SK-N-SH (cell line): ENCODE results near the gene ATP8A1.

Experiments
- GATA2 ChIP-seq: sonication (generic); formaldehyde crosslinking; IDR thresholded peaks from 2 replicates; pipeline ENCODE4 v1.5.0; 2020; ENCODE audit warnings: mild to moderate bottlenecking, missing genetic modification reagents
- MEF2A ChIP-seq: IDR thresholded peaks from 2 replicates; pipeline ENCODE4 v1.4.0; 2012; ENCODE audit warnings: low read depth, borderline replicate concordance
- NRF1 ChIP-seq: IDR thresholded peaks from 2 replicates; pipeline ENCODE4 v1.6.1; 2012; ENCODE audit warnings: low read depth, mild to moderate bottlenecking, low read length
- RCOR1 ChIP-seq: fragments of 150-350 bp; IDR thresholded peaks from 2 replicates; pipeline ENCODE4 v1.6.1; 2017; ENCODE audit warnings: antibody characterized with exemption, low read length
- SMC3 ChIP-seq: IDR thresholded peaks from 2 replicates; pipeline ENCODE4 v1.6.1; 2012; ENCODE audit warnings: low read depth, low read length, improper control_type of control experiment
- TF ChIP-seq, protein P1 (sequence below): IDR thresholded peaks from 2 replicates; pipeline ENCODE4 v1.6.1; 2012; ENCODE audit warnings: mild to moderate bottlenecking, low read depth, low read length, moderate library complexity
- TF ChIP-seq, protein P2 (sequence below): IDR thresholded peaks from 2 replicates; pipeline ENCODE4 v1.4.0; 2012; ENCODE audit warnings: low read depth
- TF ChIP-seq, protein P3 (sequence below): IDR thresholded peaks from 2 replicates; pipeline ENCODE4 v1.4.0; 2012; ENCODE audit warnings: low read depth, borderline replicate concordance
- TF ChIP-seq, protein P4 (sequence below): fragments of 150-350 bp; IDR thresholded peaks from 2 replicates; pipeline ENCODE4 v1.6.1; 2016; ENCODE audit warnings: mild to moderate bottlenecking, low read depth, low read length
- TF ChIP-seq, protein P5 (sequence below): fragments of 150-350 bp; IDR thresholded peaks from 2 replicates; pipeline ENCODE4 v1.6.1; 2017; ENCODE audit warnings: antibody characterized with exemption, low read length, low read depth, borderline replicate concordance
- TF ChIP-seq, protein P6 (sequence below): fragments of 200-600 bp; sonication (generic); IDR thresholded peaks from 2 replicates; pipeline ENCODE4 v1.6.1; 2017; ENCODE audit warnings: antibody characterized with exemption, mild to moderate bottlenecking, moderate library complexity

- TF ChIP-seq MEF2A (no peak), NRF1 (no peak), RCOR1 (no peak), SMC3 (no peak), GATA2 (CRISPR knock-in tag) (no peak)
- TF ChIP-seq, protein P1, sequence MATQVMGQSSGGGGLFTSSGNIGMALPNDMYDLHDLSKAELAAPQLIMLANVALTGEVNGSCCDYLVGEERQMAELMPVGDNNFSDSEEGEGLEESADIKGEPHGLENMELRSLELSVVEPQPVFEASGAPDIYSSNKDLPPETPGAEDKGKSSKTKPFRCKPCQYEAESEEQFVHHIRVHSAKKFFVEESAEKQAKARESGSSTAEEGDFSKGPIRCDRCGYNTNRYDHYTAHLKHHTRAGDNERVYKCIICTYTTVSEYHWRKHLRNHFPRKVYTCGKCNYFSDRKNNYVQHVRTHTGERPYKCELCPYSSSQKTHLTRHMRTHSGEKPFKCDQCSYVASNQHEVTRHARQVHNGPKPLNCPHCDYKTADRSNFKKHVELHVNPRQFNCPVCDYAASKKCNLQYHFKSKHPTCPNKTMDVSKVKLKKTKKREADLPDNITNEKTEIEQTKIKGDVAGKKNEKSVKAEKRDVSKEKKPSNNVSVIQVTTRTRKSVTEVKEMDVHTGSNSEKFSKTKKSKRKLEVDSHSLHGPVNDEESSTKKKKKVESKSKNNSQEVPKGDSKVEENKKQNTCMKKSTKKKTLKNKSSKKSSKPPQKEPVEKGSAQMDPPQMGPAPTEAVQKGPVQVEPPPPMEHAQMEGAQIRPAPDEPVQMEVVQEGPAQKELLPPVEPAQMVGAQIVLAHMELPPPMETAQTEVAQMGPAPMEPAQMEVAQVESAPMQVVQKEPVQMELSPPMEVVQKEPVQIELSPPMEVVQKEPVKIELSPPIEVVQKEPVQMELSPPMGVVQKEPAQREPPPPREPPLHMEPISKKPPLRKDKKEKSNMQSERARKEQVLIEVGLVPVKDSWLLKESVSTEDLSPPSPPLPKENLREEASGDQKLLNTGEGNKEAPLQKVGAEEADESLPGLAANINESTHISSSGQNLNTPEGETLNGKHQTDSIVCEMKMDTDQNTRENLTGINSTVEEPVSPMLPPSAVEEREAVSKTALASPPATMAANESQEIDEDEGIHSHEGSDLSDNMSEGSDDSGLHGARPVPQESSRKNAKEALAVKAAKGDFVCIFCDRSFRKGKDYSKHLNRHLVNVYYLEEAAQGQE: no peak
- TF ChIP-seq, protein P2, sequence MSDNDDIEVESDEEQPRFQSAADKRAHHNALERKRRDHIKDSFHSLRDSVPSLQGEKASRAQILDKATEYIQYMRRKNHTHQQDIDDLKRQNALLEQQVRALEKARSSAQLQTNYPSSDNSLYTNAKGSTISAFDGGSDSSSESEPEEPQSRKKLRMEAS: no peak
- TF ChIP-seq, protein P3, sequence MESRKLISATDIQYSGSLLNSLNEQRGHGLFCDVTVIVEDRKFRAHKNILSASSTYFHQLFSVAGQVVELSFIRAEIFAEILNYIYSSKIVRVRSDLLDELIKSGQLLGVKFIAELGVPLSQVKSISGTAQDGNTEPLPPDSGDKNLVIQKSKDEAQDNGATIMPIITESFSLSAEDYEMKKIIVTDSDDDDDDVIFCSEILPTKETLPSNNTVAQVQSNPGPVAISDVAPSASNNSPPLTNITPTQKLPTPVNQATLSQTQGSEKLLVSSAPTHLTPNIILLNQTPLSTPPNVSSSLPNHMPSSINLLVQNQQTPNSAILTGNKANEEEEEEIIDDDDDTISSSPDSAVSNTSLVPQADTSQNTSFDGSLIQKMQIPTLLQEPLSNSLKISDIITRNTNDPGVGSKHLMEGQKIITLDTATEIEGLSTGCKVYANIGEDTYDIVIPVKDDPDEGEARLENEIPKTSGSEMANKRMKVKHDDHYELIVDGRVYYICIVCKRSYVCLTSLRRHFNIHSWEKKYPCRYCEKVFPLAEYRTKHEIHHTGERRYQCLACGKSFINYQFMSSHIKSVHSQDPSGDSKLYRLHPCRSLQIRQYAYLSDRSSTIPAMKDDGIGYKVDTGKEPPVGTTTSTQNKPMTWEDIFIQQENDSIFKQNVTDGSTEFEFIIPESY: no peak
- TF ChIP-seq, protein P4, sequence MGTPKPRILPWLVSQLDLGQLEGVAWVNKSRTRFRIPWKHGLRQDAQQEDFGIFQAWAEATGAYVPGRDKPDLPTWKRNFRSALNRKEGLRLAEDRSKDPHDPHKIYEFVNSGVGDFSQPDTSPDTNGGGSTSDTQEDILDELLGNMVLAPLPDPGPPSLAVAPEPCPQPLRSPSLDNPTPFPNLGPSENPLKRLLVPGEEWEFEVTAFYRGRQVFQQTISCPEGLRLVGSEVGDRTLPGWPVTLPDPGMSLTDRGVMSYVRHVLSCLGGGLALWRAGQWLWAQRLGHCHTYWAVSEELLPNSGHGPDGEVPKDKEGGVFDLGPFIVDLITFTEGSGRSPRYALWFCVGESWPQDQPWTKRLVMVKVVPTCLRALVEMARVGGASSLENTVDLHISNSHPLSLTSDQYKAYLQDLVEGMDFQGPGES: no peak
- TF ChIP-seq, protein P5, sequence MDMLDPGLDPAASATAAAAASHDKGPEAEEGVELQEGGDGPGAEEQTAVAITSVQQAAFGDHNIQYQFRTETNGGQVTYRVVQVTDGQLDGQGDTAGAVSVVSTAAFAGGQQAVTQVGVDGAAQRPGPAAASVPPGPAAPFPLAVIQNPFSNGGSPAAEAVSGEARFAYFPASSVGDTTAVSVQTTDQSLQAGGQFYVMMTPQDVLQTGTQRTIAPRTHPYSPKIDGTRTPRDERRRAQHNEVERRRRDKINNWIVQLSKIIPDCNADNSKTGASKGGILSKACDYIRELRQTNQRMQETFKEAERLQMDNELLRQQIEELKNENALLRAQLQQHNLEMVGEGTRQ: no peak
- TF ChIP-seq, protein P6, sequence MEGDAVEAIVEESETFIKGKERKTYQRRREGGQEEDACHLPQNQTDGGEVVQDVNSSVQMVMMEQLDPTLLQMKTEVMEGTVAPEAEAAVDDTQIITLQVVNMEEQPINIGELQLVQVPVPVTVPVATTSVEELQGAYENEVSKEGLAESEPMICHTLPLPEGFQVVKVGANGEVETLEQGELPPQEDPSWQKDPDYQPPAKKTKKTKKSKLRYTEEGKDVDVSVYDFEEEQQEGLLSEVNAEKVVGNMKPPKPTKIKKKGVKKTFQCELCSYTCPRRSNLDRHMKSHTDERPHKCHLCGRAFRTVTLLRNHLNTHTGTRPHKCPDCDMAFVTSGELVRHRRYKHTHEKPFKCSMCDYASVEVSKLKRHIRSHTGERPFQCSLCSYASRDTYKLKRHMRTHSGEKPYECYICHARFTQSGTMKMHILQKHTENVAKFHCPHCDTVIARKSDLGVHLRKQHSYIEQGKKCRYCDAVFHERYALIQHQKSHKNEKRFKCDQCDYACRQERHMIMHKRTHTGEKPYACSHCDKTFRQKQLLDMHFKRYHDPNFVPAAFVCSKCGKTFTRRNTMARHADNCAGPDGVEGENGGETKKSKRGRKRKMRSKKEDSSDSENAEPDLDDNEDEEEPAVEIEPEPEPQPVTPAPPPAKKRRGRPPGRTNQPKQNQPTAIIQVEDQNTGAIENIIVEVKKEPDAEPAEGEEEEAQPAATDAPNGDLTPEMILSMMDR: no peak
Measured at GRCh38 chr4:42487230-42487629, 169.7 kb downstream of the ATP8A1 start.
